Measurements from ENCODE around the gene FOCAD. TPM values are rescaled to one million over a fixed set of nuclear protein-coding genes. Genes with fewer than 3 reads are reported as not detected.

FOCAD gene
- total RNA-seq, 4 donors from 2014 or later, result 24.0 to 64.5 (median 33.1) TPM

DNA sequence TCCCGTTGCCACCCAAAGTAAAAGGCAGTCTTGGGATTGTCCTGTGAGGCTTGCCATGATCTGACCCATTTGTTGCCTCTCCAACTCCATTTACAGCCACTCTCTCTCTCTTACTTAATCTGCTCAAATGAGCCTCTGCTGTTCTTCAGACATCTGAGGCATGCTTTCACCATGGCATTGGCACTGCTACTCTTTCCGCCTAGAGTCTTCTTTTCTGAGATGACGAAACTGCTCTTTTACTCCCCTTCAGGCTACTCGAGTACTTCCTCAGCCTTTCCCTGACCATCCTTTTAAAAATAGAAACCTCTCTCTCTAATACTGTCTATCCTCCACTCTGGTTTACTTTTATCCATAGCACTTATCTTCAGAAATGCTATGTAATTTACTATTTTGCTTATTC lies 9.0 kb downstream of the FOCAD start:
- 72% methylated on average over 4 of the region's 4 CpGs for WGBS

DNA sequence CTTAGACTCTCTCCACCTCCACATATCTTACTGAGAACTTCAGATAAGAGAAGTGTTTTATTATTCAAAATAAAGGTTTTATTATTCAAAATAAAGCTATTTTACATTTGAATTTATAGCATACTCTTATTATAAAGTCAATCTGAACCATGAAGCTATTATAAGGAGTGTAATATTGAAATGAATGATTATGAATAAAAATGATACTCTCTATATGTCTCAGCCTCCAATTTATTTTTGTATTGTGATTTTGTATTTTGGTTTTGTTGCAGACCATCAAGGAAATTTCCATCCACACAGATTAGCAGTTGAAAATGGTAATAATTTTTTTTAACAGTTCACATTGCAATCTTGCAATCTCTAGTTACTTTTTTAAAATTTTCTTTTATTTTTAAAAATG lies 10.2 kb downstream of the FOCAD start:
- no peaks in the 10 kb centered on the region for H3K9me3 ChIP-seq
- no peaks in the 10 kb centered on the region for H3K36me3 ChIP-seq

More for the DNA sequence above, 9.0 kb downstream of the FOCAD start:
- Histone ChIP-seq H3K36me3 (no peaks in the 10 kb centered on the region), H3K4me1 (no peaks in the 10 kb centered on the region), H3K27me3 (no peaks in the 10 kb centered on the region), H3K9me3 (no peaks in the 10 kb centered on the region), H3K27ac (no peak overlapping the region), H3K4me3 (no peak overlapping the region)
- no peak for DNase-seq (ENCODE audit: low spot score in 2 of 2)
- TF ChIP-seq, protein P1, sequence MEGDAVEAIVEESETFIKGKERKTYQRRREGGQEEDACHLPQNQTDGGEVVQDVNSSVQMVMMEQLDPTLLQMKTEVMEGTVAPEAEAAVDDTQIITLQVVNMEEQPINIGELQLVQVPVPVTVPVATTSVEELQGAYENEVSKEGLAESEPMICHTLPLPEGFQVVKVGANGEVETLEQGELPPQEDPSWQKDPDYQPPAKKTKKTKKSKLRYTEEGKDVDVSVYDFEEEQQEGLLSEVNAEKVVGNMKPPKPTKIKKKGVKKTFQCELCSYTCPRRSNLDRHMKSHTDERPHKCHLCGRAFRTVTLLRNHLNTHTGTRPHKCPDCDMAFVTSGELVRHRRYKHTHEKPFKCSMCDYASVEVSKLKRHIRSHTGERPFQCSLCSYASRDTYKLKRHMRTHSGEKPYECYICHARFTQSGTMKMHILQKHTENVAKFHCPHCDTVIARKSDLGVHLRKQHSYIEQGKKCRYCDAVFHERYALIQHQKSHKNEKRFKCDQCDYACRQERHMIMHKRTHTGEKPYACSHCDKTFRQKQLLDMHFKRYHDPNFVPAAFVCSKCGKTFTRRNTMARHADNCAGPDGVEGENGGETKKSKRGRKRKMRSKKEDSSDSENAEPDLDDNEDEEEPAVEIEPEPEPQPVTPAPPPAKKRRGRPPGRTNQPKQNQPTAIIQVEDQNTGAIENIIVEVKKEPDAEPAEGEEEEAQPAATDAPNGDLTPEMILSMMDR (IDR thresholded peaks at IDR 0.05), result no peak

DNA sequence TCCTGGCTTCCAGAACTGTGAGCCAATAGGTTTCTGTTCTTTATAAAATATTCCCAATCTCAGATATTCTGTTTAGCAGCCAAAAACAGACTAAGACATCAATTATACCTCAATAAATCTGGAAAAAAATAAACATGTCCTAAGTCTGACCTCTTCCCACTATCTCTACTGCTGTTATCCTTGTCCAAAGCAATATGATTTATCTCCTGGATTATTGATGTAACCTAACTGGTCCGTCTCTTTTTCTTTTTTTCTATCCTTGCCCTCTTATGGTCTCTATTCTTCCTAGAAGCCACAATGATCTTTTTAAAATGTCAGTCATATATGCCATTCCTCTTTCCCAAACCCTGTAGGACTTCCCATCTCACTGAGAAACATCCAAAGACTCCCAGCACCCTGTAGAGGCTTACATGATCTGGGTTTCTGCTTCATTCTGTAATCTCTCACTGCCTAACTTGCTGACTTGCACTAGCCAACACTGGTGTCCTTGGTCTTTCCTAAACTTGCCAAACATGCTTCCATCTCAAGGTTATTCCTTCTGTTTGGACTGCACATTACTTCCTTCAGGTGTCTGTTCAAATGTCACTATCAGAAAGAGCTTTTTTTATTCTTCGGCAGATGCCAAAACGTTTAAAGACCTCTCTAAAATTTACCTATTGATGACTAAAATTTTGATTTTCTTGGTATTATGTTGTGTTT lies 13.1 kb downstream of the FOCAD start:
- TF ChIP-seq POLR2A (IDR thresholded peaks at IDR 0.05) (no peak), POLR2AphosphoS5 (IDR thresholded peaks at IDR 0.05) (no peak), EP300 (IDR thresholded peaks at IDR 0.05) (no peak)
- TF ChIP-seq, protein P1 (IDR thresholded peaks at IDR 0.05), result no peak
- Histone ChIP-seq H3K4me3 (no peak overlapping the region), H3K27ac (no peak overlapping the region), H3K36me3 (no peaks in the 10 kb centered on the region), H3K27me3 (no peaks in the 10 kb centered on the region), H3K4me1 (peaks cover 7% of the 10 kb centered on the region), H3K9me3 (no peaks in the 10 kb centered on the region)
- DNase-seq (ENCODE audit: low spot score in 2 of 2), result no peak
- 81% methylated on average over 3 of the region's 3 CpGs for WGBS

More for the DNA sequence above, 10.2 kb downstream of the FOCAD start:
- H3K27me3 ChIP-seq, result no peaks in the 10 kb centered on the region
- H3K4me1 ChIP-seq, result no peaks in the 10 kb centered on the region
- no peak for DNase-seq (ENCODE audit: low spot score in 2 of 2)
- H3K4me3 ChIP-seq, result no peak overlapping the region
- H3K27ac ChIP-seq, result no peak overlapping the region
- TF ChIP-seq, protein P1 (IDR thresholded peaks at IDR 0.05), result no peak
- TF ChIP-seq POLR2A (IDR thresholded peaks at IDR 0.05) (no peak), POLR2AphosphoS5 (IDR thresholded peaks at IDR 0.05) (no peak), EP300 (IDR thresholded peaks at IDR 0.05) (no peak)

DNA sequence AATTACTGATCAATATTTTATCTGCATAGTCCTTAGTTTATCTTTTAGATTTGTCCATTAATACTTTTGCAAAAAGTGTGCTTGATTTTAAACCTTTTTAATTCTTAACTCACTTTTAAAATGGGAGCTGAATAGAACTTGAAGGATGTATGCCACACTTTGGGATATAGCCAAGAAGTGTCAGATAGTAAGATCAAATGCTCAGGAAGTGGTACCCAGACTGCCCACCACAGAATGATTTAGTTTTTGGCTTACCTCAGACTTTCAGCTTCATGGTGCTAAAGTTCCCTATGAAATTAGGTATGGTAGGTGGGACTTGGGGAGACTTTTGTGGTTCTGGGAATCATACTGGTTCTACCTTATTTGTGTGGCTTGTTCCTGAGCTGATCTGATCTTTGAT lies 14.7 kb downstream of the FOCAD start:
- Histone ChIP-seq H3K9me3 (no peaks in the 10 kb centered on the region), H3K36me3 (no peaks in the 10 kb centered on the region), H3K4me1 (peaks cover 7% of the 10 kb centered on the region), H3K27ac (no peak overlapping the region), H3K27me3 (no peaks in the 10 kb centered on the region), H3K4me3 (no peak overlapping the region)
- TF ChIP-seq EP300 (IDR thresholded peaks at IDR 0.05) (no peak), POLR2A (IDR thresholded peaks at IDR 0.05) (no peak), POLR2AphosphoS5 (IDR thresholded peaks at IDR 0.05) (no peak)
- TF ChIP-seq, protein P1 (IDR thresholded peaks at IDR 0.05), result no peak
- no peak for DNase-seq (ENCODE audit: low spot score in 2 of 2)

DNA sequence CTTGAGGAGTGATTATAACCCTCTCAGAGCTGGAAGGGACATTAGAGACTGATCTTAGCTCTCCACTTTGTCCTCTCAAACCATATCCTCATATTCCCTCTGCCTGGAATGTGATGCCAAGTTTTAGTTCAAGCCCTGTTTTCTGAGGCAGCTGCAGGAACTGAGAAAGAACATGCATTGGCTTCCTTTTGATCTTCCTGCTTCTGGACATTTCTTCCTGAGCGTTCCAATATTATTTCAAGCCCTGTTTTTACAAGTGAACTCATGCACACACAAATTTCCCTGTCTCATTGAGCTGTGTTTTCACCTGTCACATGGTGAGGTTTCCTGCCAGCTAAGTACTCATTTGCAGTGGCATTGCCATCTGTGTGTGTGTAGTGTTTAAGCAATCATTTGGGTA lies 17.0 kb downstream of the FOCAD start:
- H3K27ac ChIP-seq, result no peak overlapping the region
- H3K36me3 ChIP-seq, result no peaks in the 10 kb centered on the region
- H3K9me3 ChIP-seq, result no peaks in the 10 kb centered on the region
- peaks cover 7% of the 10 kb centered on the region for H3K4me1 ChIP-seq
- TF ChIP-seq EP300 (IDR thresholded peaks at IDR 0.05), result no peak
- TF ChIP-seq, protein P1 (IDR thresholded peaks at IDR 0.05), result no peak
- TF ChIP-seq POLR2AphosphoS5 (IDR thresholded peaks at IDR 0.05), result no peak
- no peak for TF ChIP-seq POLR2A (IDR thresholded peaks at IDR 0.05)
- WGBS, result 16% methylated on average over 1 of the region's 1 CpG
- DNase-seq (ENCODE audit: low spot score in 2 of 2), result no peak
- H3K4me3 ChIP-seq, result no peak overlapping the region
- no peaks in the 10 kb centered on the region for H3K27me3 ChIP-seq
